GM12878 (cell line): Measurements from ENCODE around the gene TTYH1. TPM values are rescaled to one million over a fixed set of nuclear protein-coding genes. Genes with fewer than 3 reads are reported as not detected.
A peak's percentile ranks its signal among the peaks of the same experiment; 100 is the strongest.

Source experiments
- ATAC-seq: fragments of 200-7000 bp; cut with Tn5 transposase; 3 replicates; pipeline ENCODE4 v1.9.1; 2020; ENCODE audit warnings: mild to moderate bottlenecking, moderate library complexity
- BruUV-seq: library from RNA; stranded (reverse); fragments of 400-500 nt; replicated peaks from 2 replicates; lab custom pipeline; 2021; lab: Mats Ljungman, UMichigan
- CTCF ChIA-PET: fragments of 300-600 bp; sonication (Branson Sonifier 250); formaldehyde crosslinking; extraction: SDS; loops from one replicate; lab custom pipeline; 2021; ENCODE audit warnings: inconsistent platforms; lab: Yijun Ruan, JAX
- POLR2A ChIA-PET: fragments of 350-600 bp; formaldehyde crosslinking; extraction: SDS; loops from one replicate; lab custom pipeline; 2021; ENCODE audit warnings: inconsistent platforms; lab: Charles Lee
- RAD21 ChIA-PET: fragments of 300-600 bp; sonication (Branson Sonifier 250); formaldehyde crosslinking; loops from one replicate; lab custom pipeline; 2023; ENCODE audit warnings: antibody characterized with exemption; ENCODE audit not compliant: unreplicated experiment; lab: Charles Lee
- SMC1A ChIA-PET: fragments of 300-600 bp; sonication (Branson Sonifier 250); formaldehyde crosslinking; loops from one replicate; lab custom pipeline; 2023; ENCODE audit not compliant: unreplicated experiment, uncharacterized antibody; lab: Charles Lee
- DNase-seq: peaks from one replicate; pipeline ENCODE4 v3.0.0-alpha.2; 2011; ENCODE audit warnings: low read depth, low spot score
- FAIRE-seq: peaks from 3 replicates; lab custom pipeline; 2011; peaks lifted over from hg19 to GRCh38; lab: Jason Lieb, UNC
- H2AFZ ChIP-seq: 2 replicates; pipeline ENCODE4 v1.6.0; 2011; ENCODE audit warnings: low read depth, low read length, control low read depth; ENCODE audit not compliant: control insufficient read depth
- H3K27ac ChIP-seq: 2 replicates; pipeline ENCODE4 v1.5.1; 2011; ENCODE audit warnings: control low read depth; ENCODE audit not compliant: control insufficient read depth, insufficient read depth
- H3K27me3 ChIP-seq, 2 experiments: replicated peaks in 1 of 2; 2 replicates each; pipeline versions ENCODE4 v1.6.0 to v1.6.1; 2011; ENCODE audit warnings: low read length in 1 of 2; ENCODE audit not compliant: control insufficient read depth in 2 of 2, insufficient read depth in 2 of 2
- H3K36me3 ChIP-seq, 2 experiments: 2 replicates each; pipeline ENCODE4 v1.5.1; 2011; ENCODE audit warnings: low read length in 1 of 2; ENCODE audit not compliant: control insufficient read depth in 2 of 2, insufficient read depth in 2 of 2
- H3K4me1 ChIP-seq: 2 replicates; pipeline ENCODE4 v1.6.1; 2011; ENCODE audit warnings: mild to moderate bottlenecking, low read length, moderate library complexity, mixed read lengths; ENCODE audit not compliant: control insufficient read depth, insufficient read depth
- H3K4me2 ChIP-seq: 2 replicates; pipeline ENCODE4 v1.6.0; 2011; ENCODE audit warnings: control low read depth; ENCODE audit not compliant: control insufficient read depth, insufficient read depth
- H3K4me3 ChIP-seq: fragments of 200-600 bp; sonication (generic); 2 replicates; pipeline ENCODE4 v1.5.1; 2016
- H3K79me2 ChIP-seq: 2 replicates; pipeline ENCODE4 v1.6.0; 2011; ENCODE audit warnings: low read length; ENCODE audit not compliant: control insufficient read depth, insufficient read depth
- H3K9ac ChIP-seq: 2 replicates; pipeline ENCODE4 v1.8.0; 2011; ENCODE audit warnings: low read length, control low read depth, mixed read lengths; ENCODE audit not compliant: control insufficient read depth, insufficient read depth
- H3K9me3 ChIP-seq: replicated peaks from 3 replicates; pipeline ENCODE4 v1.5.1; 2011; ENCODE audit warnings: mild to moderate bottlenecking, low read length; ENCODE audit not compliant: control insufficient read depth, insufficient read depth
- H4K20me1 ChIP-seq: 2 replicates; pipeline ENCODE4 v1.6.0; 2011; ENCODE audit not compliant: control insufficient read depth, insufficient read depth
- BACH1 ChIP-seq: fragments of 450-650 bp; IDR thresholded peaks from 2 replicates; pipeline ENCODE4 v1.6.1; 2017; ENCODE audit warnings: mild to moderate bottlenecking, borderline replicate concordance
- POLR2A ChIP-seq: IDR thresholded peaks from 2 replicates; pipeline ENCODE4 v1.6.1; 2011; ENCODE audit warnings: low read depth, mild to moderate bottlenecking, low read length
- SREBF1 ChIP-seq: IDR thresholded peaks from 2 replicates; pipeline ENCODE4 v1.6.1; 2012; ENCODE audit warnings: mild to moderate bottlenecking, low read length
- YY1 ChIP-seq: IDR thresholded peaks from 2 replicates; pipeline ENCODE4 v1.6.1; 2011; ENCODE audit warnings: low read depth, mild to moderate bottlenecking, low read length
- ZNF274 ChIP-seq: IDR thresholded peaks from one replicate; pipeline ENCODE4 v1.8.0; 2011; ENCODE audit not compliant: insufficient read length, insufficient read depth
- WGBS: methylation state at CpG from one replicate; pipeline ENCODE4 v1.1.6; 2016; ENCODE audit warnings: low lambda C conversion rate; ENCODE audit not compliant: insufficient replicate concordance, insufficient coverage; ENCODE audit errors: missing lambda C conversion rate; 5-methylcytosine and 5-hydroxymethylcytosine counted together
- in situ Hi-C: fragments of 300-500 bp; cut with MboI; formaldehyde crosslinking; loops from 9 replicates; pipeline ENCODE4 v1.14.3; 2018; ENCODE audit warnings: mixed read lengths
- intact Hi-C: fragments of 100-400 bp; cut with micrococcal nuclease; formaldehyde crosslinking; loops from one replicate; pipeline ENCODE4 v1.14.2; 2022; ENCODE audit not compliant: unreplicated experiment
- polyA plus RNA-seq, 11 experiments: library from polyadenylated mRNA; depleted of rRNA in 4 of 11; unstranded in 6 of 11; stranded (reverse) in 5 of 11; fragments of >200 nt; fragmentation: Nextera tagmentation in 4 of 11; fragmentation: Illumina TruSeq in 1 of 11; extraction: Ambion mirVana in 4 of 11; extraction: Trizol in 1 of 11; gene quantifications; 1 replicate in 1 of 11; 2 replicates in 10 of 11; pipeline versions ENCODE4 v1.2.1 to v1.2.3, GENCODE V29; 2011 to 2016; ENCODE audit warnings: inconsistent platforms in 2 of 11, missing spikeins in 2 of 11, low read depth in 1 of 11
- total RNA-seq, 4 experiments: library from RNA; depleted of rRNA in 3 of 4; stranded (reverse); fragments of >200 nt in 3 of 4; fragmentation: Illumina TruSeq in 1 of 4; extraction: Trizol in 1 of 4; gene quantifications; 2 replicates each; pipeline versions ENCODE4 v1.2.1 to v1.2.3, GENCODE V29; 2013 to 2021
- TF ChIP-seq, protein P1 (sequence below): fragments of 450-650 bp; IDR thresholded peaks from 2 replicates; pipeline ENCODE4 v1.6.1; 2017; ENCODE audit warnings: mild to moderate bottlenecking, moderate library complexity

The TTYH1 gene
- total and polyA plus RNA-seq, 10 of the 15 experiments (the other 5 are each of a cell fraction or from before 2014, with no cell fraction given), result 0.01 to 0.36 (median 0.09) TPM; not detected in 3

DNA sequence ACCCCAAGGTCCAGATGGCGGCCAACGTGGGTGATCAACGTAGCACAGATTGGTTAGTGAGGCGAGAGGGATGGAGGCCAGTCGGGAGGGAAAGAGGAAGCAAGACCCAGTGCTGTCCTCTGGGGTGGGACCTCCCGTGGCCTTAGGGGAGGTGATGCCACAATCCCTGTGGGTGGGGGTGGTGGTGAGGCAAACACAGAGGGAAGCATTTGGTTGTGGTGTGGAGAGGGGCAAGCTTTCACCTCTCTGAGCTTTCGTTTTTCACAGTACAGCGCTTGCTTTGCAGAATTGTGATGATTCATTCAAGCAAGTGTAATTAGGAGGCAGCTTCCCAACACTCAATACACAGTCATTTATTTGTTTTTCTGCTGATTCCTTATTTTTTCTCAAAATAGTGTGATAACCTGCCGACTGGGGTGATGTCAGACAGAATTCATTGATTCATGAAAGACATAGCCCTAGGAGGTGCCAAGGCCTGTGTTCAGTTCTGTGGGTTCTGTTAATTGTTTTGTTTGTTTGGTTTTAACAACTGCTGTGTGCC lies 36.1 kb downstream of the TTYH1 start:
- POLR2A ChIA-PET, result no interaction called here

More for the DNA sequence above, 36.1 kb downstream of the TTYH1 start:
- Histone ChIP-seq H3K79me2 (peaks cover 56% of the 10 kb centered on the region), H3K4me2 (peak overlapping the region; percentile 89), H4K20me1 (peaks cover 7% of the 10 kb centered on the region), H3K4me1 (no peaks in the 10 kb centered on the region), H3K27me3 (no peaks in the 10 kb centered on the region), H2AFZ (no peak overlapping the region), H3K9me3 (no peaks in the 10 kb centered on the region), H3K36me3 (peaks cover 15 to 39% of the 10 kb centered on the region in 2 experiments), H3K4me3 (peak overlapping the region; percentile 90), H3K27ac (no peak overlapping the region), H3K9ac (no peak overlapping the region)
- WGBS, result 58% methylated on average over 9 of the region's 9 CpGs
- FAIRE-seq, result no peak
- no TSS peak for BruUV-seq
- ChIA-PET SMC1A (no interaction called here), CTCF (interaction anchor here (1.0 to 1.5 kb wide), 2 partner anchors 12 to 27 kb away, joined by 3 to 4 read pairs; partner anchors contain the start of gene LENG9), RAD21 (no interaction called here)
- TF ChIP-seq YY1 (no peak), ZNF274 (no peak), SREBF1 (no peak), POLR2A (peak; percentile 38; the same call in 1 of the 2 replicates), BACH1 (no peak)
- TF ChIP-seq, protein P1, sequence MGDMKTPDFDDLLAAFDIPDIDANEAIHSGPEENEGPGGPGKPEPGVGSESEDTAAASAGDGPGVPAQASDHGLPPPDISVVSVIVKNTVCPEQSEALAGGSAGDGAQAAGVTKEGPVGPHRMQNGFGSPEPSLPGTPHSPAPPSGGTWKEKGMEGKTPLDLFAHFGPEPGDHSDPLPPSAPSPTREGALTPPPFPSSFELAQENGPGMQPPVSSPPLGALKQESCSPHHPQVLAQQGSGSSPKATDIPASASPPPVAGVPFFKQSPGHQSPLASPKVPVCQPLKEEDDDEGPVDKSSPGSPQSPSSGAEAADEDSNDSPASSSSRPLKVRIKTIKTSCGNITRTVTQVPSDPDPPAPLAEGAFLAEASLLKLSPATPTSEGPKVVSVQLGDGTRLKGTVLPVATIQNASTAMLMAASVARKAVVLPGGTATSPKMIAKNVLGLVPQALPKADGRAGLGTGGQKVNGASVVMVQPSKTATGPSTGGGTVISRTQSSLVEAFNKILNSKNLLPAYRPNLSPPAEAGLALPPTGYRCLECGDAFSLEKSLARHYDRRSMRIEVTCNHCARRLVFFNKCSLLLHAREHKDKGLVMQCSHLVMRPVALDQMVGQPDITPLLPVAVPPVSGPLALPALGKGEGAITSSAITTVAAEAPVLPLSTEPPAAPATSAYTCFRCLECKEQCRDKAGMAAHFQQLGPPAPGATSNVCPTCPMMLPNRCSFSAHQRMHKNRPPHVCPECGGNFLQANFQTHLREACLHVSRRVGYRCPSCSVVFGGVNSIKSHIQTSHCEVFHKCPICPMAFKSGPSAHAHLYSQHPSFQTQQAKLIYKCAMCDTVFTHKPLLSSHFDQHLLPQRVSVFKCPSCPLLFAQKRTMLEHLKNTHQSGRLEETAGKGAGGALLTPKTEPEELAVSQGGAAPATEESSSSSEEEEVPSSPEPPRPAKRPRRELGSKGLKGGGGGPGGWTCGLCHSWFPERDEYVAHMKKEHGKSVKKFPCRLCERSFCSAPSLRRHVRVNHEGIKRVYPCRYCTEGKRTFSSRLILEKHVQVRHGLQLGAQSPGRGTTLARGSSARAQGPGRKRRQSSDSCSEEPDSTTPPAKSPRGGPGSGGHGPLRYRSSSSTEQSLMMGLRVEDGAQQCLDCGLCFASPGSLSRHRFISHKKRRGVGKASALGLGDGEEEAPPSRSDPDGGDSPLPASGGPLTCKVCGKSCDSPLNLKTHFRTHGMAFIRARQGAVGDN, result no peak
- no peak for DNase-seq
- no peak for ATAC-seq
- intact Hi-C loops, result no loop called here
- in situ Hi-C loops, result no loop called here
